GM21737 (cell line): ENCODE data around the gene HCRTR2.
"Not testable (repeated sequence)": the region's sequence is repeated elsewhere in the genome, so short reads cannot be mapped to it uniquely, and the experiment has no call there.

ENCODE experiments used
- ATAC-seq: cut with Tn5 transposase; IDR thresholded peaks from one replicate; pipeline ENCODE4 v1.9.1; 2021; ENCODE audit warnings: mild to moderate bottlenecking, moderate library complexity; ENCODE audit not compliant: unreplicated experiment

Gene HCRTR2

GRCh38 chr6:55210952-55211351, 36.6 kb downstream of the HCRTR2 start:
- no peak for ATAC-seq

GRCh38 chr6:55212156-55212555, 37.8 kb downstream of the HCRTR2 start:
- ATAC-seq, result no peak

GRCh38 chr6:55220961-55221360, 46.6 kb downstream of the HCRTR2 start:
- no peak for ATAC-seq

- ATAC-seq, result no peak
These were observed 53.5 kb downstream of the HCRTR2 start for GRCh38 chr6:55227862-55228261.

GRCh38 chr6:55239099-55239498, 64.8 kb downstream of the HCRTR2 start:
- ATAC-seq, result no peak

- not testable (repeated sequence) for ATAC-seq
These were observed 66.8 kb downstream of the HCRTR2 start for GRCh38 chr6:55240975-55241605.

- ATAC-seq, result no peak
These were observed 76.1 kb downstream of the HCRTR2 start for GRCh38 chr6:55250400-55250799.

- no peak for ATAC-seq
These were observed 80.8 kb downstream of the HCRTR2 start for GRCh38 chr6:55255113-55255512.

- no peak for ATAC-seq
These were observed 85.9 kb downstream of the HCRTR2 start for GRCh38 chr6:55260181-55260580.

- ATAC-seq, result no peak
These were observed 91.2 kb downstream of the HCRTR2 start for GRCh38 chr6:55265409-55266114.

- no peak for ATAC-seq
These were observed 92.6 kb downstream of the HCRTR2 start for GRCh38 chr6:55266896-55267295.

GRCh38 chr6:55276745-55277530, 102.6 kb downstream of the HCRTR2 start:
- ATAC-seq, result no peak

- no peak for ATAC-seq
These were observed 103.3 kb downstream of the HCRTR2 start for GRCh38 chr6:55277646-55278045.

- no peak for ATAC-seq
These were observed 106.9 kb downstream of the HCRTR2 start for GRCh38 chr6:55281215-55281614.

GRCh38 chr6:55282115-55282514, 107.8 kb downstream of the HCRTR2 start:
- ATAC-seq, result no peak

GRCh38 chr6:55286824-55287223, 112.5 kb downstream of the HCRTR2 start:
- ATAC-seq, result no peak

GRCh38 chr6:55290736-55291135, 116.4 kb downstream of the HCRTR2 start:
- ATAC-seq, result no peak

GRCh38 chr6:55293116-55293515, 118.8 kb downstream of the HCRTR2 start:
- no peak for ATAC-seq

- not testable (repeated sequence) for ATAC-seq
These were observed 122.9 kb downstream of the HCRTR2 start for GRCh38 chr6:55297214-55297613.

- ATAC-seq, result no peak
These were observed 125.1 kb downstream of the HCRTR2 start for GRCh38 chr6:55299286-55299985.

- ATAC-seq, result no peak
These were observed 130.4 kb downstream of the HCRTR2 start for GRCh38 chr6:55304747-55305146.
